Fibroblast of the aortic adventitia (primary cell): ENCODE results near the gene SH3BGRL2. TPM values are rescaled to one million over a fixed set of nuclear protein-coding genes. Genes with fewer than 3 reads are reported as not detected.
A peak's percentile ranks its signal among the peaks of the same experiment; 100 is the strongest.
"Not testable (repeated sequence)": the region's sequence is repeated elsewhere in the genome, so short reads cannot be mapped to it uniquely, and the experiment has no call there.

Source experiments
- DNase-seq: peaks from one replicate; pipeline ENCODE4 v3.0.0-alpha.2; 2010; ENCODE audit warnings: low read depth
- H3K4me3 ChIP-seq: 2 replicates; pipeline ENCODE4 v1.5.1; 2011; ENCODE audit warnings: low read depth, mild to moderate bottlenecking, control low read depth, low read length, moderate library complexity
- total RNA-seq: library from RNA; depleted of rRNA; stranded (reverse); fragments of >200 nt; gene quantifications from 2 replicates; pipeline ENCODE4 v1.2.3, GENCODE V29; 2012; ENCODE audit warnings: low replicate concordance
- TF ChIP-seq, protein P1 (sequence below): IDR thresholded peaks from 2 replicates; pipeline ENCODE4 v1.5.1; 2011; ENCODE audit warnings: mild to moderate bottlenecking, low read length, control low read depth, inconsistent platforms; ENCODE audit not compliant: insufficient read depth

SH3BGRL2 gene
- total RNA-seq, 1 donor = 4.1 TPM

GRCh38 chr6:79724816-79725215 lies 93.7 kb downstream of the SH3BGRL2 start:
- TF ChIP-seq, protein P1, sequence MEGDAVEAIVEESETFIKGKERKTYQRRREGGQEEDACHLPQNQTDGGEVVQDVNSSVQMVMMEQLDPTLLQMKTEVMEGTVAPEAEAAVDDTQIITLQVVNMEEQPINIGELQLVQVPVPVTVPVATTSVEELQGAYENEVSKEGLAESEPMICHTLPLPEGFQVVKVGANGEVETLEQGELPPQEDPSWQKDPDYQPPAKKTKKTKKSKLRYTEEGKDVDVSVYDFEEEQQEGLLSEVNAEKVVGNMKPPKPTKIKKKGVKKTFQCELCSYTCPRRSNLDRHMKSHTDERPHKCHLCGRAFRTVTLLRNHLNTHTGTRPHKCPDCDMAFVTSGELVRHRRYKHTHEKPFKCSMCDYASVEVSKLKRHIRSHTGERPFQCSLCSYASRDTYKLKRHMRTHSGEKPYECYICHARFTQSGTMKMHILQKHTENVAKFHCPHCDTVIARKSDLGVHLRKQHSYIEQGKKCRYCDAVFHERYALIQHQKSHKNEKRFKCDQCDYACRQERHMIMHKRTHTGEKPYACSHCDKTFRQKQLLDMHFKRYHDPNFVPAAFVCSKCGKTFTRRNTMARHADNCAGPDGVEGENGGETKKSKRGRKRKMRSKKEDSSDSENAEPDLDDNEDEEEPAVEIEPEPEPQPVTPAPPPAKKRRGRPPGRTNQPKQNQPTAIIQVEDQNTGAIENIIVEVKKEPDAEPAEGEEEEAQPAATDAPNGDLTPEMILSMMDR = no peak

GRCh38 chr6:79731471-79731870 lies 100.3 kb downstream of the SH3BGRL2 start:
- TF ChIP-seq, protein P1 = no peak
- H3K4me3 ChIP-seq = no peak overlapping the region
- DNase-seq = no peak

More at GRCh38 chr6:79724816-79725215, 93.7 kb downstream of the SH3BGRL2 start:
- no peak overlapping the region for H3K4me3 ChIP-seq
- no peak for DNase-seq

- TF ChIP-seq, protein P1 = no peak
- DNase-seq = no peak
- H3K4me3 ChIP-seq = no peak overlapping the region
Measured at GRCh38 chr6:79733388-79733787, 102.3 kb downstream of the SH3BGRL2 start.

GRCh38 chr6:79734374-79734773 lies 103.2 kb downstream of the SH3BGRL2 start:
- no peak for DNase-seq
- TF ChIP-seq, protein P1 = no peak
- no peak overlapping the region for H3K4me3 ChIP-seq

GRCh38 chr6:79735183-79735582 lies 104.1 kb downstream of the SH3BGRL2 start:
- TF ChIP-seq, protein P1 = no peak
- no peak overlapping the region for H3K4me3 ChIP-seq
- DNase-seq = no peak

DNA sequence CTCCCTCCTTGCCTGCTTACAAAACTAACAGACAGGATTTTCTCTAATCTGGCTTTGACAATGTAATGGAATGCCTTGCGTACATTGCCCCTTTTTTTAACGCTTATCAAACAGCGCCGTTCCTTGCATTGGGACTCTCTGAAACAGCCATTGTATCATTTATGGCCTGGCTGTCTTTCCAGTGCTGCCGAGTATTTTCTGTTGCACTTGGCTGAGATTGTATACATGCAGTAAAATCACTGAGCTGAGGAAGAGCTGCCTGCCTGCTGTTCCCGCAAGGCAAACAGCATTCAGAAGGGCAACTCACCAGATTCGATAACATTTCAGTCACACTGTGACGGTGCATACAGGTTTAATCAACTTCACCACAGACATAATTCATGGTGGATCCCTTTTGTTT lies 106.0 kb downstream of the SH3BGRL2 start:
- peak overlapping the region; percentile 52 for H3K4me3 ChIP-seq
- peak; percentile 38 for DNase-seq
- TF ChIP-seq, protein P1 = no peak

DNA sequence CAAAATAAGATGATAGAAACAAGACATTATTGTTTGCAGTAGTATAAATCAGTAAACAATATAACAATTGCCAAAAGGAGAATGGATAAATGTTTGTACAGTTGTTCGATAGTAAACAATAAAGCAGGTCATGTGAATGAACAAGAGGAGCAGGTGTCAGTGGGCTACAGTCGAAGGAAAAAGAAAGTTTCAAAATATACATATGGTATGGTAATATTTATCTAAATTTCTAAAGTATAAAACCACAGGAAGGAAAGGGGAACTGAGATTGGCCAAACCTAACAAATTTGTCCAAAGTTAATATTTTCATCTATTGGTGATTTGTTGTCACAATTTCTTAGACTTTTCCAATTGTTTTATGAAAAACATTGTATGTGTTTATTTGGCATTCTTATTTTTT lies 110.9 kb downstream of the SH3BGRL2 start:
- TF ChIP-seq, protein P1 = no peak
- H3K4me3 ChIP-seq = no peak overlapping the region
- no peak for DNase-seq

GRCh38 chr6:79745282-79745681 lies 114.2 kb downstream of the SH3BGRL2 start:
- not testable (repeated sequence) for DNase-seq, H3K4me3 ChIP-seq

- DNase-seq, H3K4me3 ChIP-seq: not testable (repeated sequence)
Measured at GRCh38 chr6:79746325-79746724, 115.2 kb downstream of the SH3BGRL2 start.
